ENCODE results near the gene GMEB2. TPM values are rescaled to one million over a fixed set of nuclear protein-coding genes. Genes with fewer than 3 reads are reported as not detected.
A peak's percentile ranks its signal among the peaks of the same experiment; 100 is the strongest.

GMEB2 gene
- total RNA-seq, 1 donor = 9.4 TPM

DNA sequence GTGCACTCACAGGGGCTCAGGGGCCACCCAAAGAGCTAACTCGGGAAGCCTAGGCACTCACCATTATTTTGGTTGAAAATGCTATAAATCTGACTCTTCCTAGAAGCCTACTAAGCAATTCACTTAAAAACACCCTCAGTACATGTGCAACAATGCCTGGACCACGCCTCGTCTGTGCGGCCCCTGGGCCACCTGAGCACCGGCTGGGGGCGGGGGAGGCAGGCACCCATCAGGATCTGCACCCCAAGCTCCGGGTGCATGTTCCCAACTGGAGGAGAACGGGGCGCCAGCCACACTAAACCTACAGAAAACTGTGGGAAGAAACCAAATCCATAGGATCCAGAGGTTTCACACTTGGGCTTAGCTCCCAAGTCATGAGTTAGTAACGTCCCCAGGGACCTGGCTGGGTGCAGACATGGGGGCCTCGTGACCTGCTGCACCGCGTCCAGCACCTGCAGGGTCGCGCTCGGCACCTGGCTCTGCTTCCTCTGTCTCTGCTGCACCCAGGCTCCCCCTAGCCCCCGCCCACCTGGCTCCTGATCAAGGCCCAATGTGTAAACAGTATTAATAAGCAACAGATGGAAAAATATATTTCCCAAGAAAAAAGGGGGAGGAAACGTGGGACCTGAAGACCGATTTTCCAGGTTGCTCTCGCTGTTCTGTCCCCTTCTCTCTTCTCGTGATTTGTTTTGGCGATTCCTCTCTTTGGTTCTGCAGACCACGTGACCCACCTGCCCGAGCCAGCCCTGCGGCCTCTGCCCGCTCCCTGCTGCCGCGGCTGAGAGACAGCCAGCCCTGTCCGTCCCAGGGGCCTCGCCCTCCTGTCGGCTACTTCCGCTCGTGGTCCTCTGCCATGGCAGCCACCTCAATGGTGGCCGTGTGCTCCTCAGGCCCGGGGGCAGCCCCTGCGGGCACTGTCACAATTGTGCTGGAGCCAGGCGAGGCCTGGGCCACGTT, 37.4 kb downstream of the GMEB2 start:
- H3K36me3 ChIP-seq (ENCODE audit: insufficient read depth, low read length) = peaks cover 30% of the 10 kb centered on the region
- H3K27me3 ChIP-seq (ENCODE audit: insufficient read depth, low read length) = no peaks in the 10 kb centered on the region
- H3K4me3 ChIP-seq (ENCODE audit: insufficient read depth, low read length) = no peak overlapping the region
- H3K79me2 ChIP-seq (ENCODE audit: insufficient read depth, low read length) = no peaks in the 10 kb centered on the region
- no peaks in the 10 kb centered on the region for H3K9me3 ChIP-seq (ENCODE audit: low read depth, low read length)
- no peak overlapping the region for H3K4me2 ChIP-seq (ENCODE audit: insufficient read depth, low read length)
- TF ChIP-seq CTCF (IDR thresholded peaks at IDR 0.05; ENCODE audit: extremely low read depth, low read depth, low read length) = no peak
- DNase-seq (ENCODE audit: insufficient read length, low spot score, missing footprints) = peak; percentile 87
- H4K20me1 ChIP-seq (ENCODE audit: insufficient read depth, low read length) = peaks cover 14% of the 10 kb centered on the region
- no peak overlapping the region for H3K27ac ChIP-seq (ENCODE audit: low read depth, low read length)
- H2AFZ ChIP-seq (ENCODE audit: low read length) = no peak overlapping the region
- peaks cover 8% of the 10 kb centered on the region for H3K4me1 ChIP-seq (ENCODE audit: insufficient read depth, low read length)

DNA sequence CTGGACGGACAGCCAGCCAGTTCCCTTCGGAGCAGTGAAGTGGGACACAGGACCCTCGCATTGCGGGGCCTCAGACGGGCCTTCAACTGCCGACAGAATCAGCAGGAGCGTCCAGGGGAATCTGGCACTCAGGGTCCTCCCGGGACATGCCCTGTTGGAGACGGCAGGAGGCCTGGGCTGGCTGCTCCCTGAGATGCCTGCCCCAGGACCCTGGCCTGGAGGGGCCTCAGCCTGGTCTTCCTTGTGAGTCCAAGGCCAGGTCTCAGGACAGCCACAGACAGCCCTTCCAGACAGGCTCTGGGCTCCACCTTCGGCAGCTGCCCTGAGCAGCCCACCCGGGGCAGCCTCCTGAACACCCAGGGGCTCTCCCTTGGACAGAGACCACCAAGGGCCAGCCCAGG, 38.3 kb downstream of the GMEB2 start:
- TF ChIP-seq CTCF (IDR thresholded peaks at IDR 0.05; ENCODE audit: extremely low read depth, low read depth, low read length) = no peak
- Histone ChIP-seq H2AFZ (ENCODE audit: low read length) (no peak overlapping the region), H3K27me3 (ENCODE audit: insufficient read depth, low read length) (no peaks in the 10 kb centered on the region), H3K79me2 (ENCODE audit: insufficient read depth, low read length) (no peaks in the 10 kb centered on the region), H3K27ac (ENCODE audit: low read depth, low read length) (no peak overlapping the region), H3K4me2 (ENCODE audit: insufficient read depth, low read length) (no peak overlapping the region), H3K36me3 (ENCODE audit: insufficient read depth, low read length) (peaks cover 30% of the 10 kb centered on the region), H3K4me3 (ENCODE audit: insufficient read depth, low read length) (no peak overlapping the region), H3K4me1 (ENCODE audit: insufficient read depth, low read length) (no peaks in the 10 kb centered on the region), H3K9me3 (ENCODE audit: low read depth, low read length) (no peaks in the 10 kb centered on the region), H4K20me1 (ENCODE audit: insufficient read depth, low read length) (peaks cover 6% of the 10 kb centered on the region)
- DNase-seq (ENCODE audit: insufficient read length, low spot score, missing footprints) = peak; percentile 58

DNA sequence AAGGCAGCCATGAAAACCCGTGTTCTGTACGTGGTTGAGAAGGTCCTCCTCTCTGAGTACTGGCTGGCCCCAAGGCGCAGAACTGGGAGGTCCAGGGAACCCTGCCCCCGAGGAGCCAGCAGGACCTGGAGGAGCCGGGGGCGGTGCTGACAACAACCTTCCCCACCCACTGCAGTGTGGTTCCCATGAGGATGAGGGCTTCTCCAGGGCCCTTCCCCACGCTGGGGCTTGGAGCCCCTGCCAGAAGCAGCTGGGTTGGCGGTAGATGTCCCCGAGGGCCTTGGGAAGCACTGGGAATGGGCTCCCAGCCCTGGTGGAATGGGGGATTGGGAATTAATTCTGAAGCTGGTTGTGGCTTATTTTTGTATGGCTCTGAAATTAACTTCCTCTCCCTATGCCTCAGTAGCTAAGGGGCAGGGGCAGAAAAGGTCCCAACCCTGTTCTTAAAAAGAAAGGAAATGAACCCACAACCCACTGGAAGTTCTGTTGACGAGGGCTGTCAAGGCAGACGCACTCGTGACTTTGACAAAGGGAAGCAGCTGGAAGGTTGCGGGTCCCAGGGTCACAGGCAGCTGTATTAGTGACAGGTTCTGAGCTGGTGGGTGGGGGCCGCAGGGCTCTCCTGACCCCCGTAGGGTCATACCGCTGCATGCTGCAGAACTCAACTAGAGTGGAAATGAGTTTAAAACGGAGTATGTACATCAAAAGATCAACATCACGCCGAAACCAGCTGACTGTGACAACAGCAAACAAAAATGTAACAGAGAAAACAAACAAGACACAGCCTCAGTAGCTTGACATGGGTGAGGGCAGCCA, 38.9 kb downstream of the GMEB2 start:
- Histone ChIP-seq H3K36me3 (ENCODE audit: insufficient read depth, low read length) (peaks cover 25% of the 10 kb centered on the region), H3K79me2 (ENCODE audit: insufficient read depth, low read length) (no peaks in the 10 kb centered on the region), H4K20me1 (ENCODE audit: insufficient read depth, low read length) (peaks cover under 1% of the 10 kb centered on the region), H2AFZ (ENCODE audit: low read length) (no peak overlapping the region), H3K4me2 (ENCODE audit: insufficient read depth, low read length) (no peak overlapping the region), H3K4me1 (ENCODE audit: insufficient read depth, low read length) (no peaks in the 10 kb centered on the region), H3K9me3 (ENCODE audit: low read depth, low read length) (no peaks in the 10 kb centered on the region), H3K4me3 (ENCODE audit: insufficient read depth, low read length) (no peak overlapping the region), H3K27ac (ENCODE audit: low read depth, low read length) (no peak overlapping the region), H3K27me3 (ENCODE audit: insufficient read depth, low read length) (no peaks in the 10 kb centered on the region)
- no peak for TF ChIP-seq CTCF (IDR thresholded peaks at IDR 0.05; ENCODE audit: extremely low read depth, low read depth, low read length)
- peak; percentile 82 for DNase-seq (ENCODE audit: insufficient read length, low spot score, missing footprints)

DNA sequence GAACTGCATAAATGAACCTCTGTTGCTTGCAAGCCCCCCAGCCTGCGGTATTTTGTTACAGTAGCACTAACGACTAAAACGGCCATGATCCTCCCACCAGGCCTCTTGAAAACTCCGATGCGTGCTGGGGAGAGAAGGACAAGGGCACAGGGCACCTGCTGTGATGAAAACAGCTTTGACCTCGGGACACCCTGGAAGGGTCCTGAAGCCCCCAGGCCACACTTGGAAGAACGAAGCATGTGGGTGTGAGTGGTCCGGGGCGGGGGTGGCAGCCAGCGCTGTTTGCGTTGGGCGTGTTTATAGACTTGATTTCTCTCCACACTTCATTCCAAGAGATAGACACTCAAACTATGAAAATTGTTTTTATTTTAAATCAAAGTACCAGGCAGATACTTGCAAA, 39.6 kb downstream of the GMEB2 start:
- Histone ChIP-seq H3K9me3 (ENCODE audit: low read depth, low read length) (no peaks in the 10 kb centered on the region), H3K4me1 (ENCODE audit: insufficient read depth, low read length) (no peaks in the 10 kb centered on the region), H3K4me3 (ENCODE audit: insufficient read depth, low read length) (no peak overlapping the region), H3K79me2 (ENCODE audit: insufficient read depth, low read length) (no peaks in the 10 kb centered on the region), H3K36me3 (ENCODE audit: insufficient read depth, low read length) (peaks cover 18% of the 10 kb centered on the region), H3K27ac (ENCODE audit: low read depth, low read length) (no peak overlapping the region), H3K4me2 (ENCODE audit: insufficient read depth, low read length) (no peak overlapping the region), H2AFZ (ENCODE audit: low read length) (no peak overlapping the region), H3K27me3 (ENCODE audit: insufficient read depth, low read length) (no peaks in the 10 kb centered on the region), H4K20me1 (ENCODE audit: insufficient read depth, low read length) (no peaks in the 10 kb centered on the region)
- peak; percentile 29 for DNase-seq (ENCODE audit: insufficient read length, low spot score, missing footprints)
- no peak for TF ChIP-seq CTCF (IDR thresholded peaks at IDR 0.05; ENCODE audit: extremely low read depth, low read depth, low read length)
